Transverse colon (tissue), 4 donors: ENCODE results near the gene PTPRN2.

ENCODE experiments used
- CTCF ChIP-seq, 5 experiments: fragments of 200-600 bp in 3 of 5; fragments of 450-650 bp in 2 of 5; sonication (generic) in 3 of 5; IDR thresholded peaks; 1 replicate in 2 of 5; 2 replicates in 3 of 5; pipeline ENCODE4 v1.5.1; 2016 to 2017; ENCODE audit warnings: antibody characterized with exemption in 5 of 5, inconsistent platforms in 3 of 5, mild to moderate bottlenecking in 2 of 5, moderate library complexity in 1 of 5
- POLR2AphosphoS5 ChIP-seq, 3 donors: sonication (generic); formaldehyde crosslinking; IDR thresholded peaks; one replicate each; pipeline ENCODE4 v1.6.1; 2016; ENCODE audit warnings: antibody characterized with exemption in 3 of 3

GRCh38 chr7:158618745-158619140, 31.1 kb upstream of the PTPRN2 start:
- TF ChIP-seq CTCF (IDR thresholded peaks at IDR 0.05) (no peak), POLR2AphosphoS5 (IDR thresholded peaks at IDR 0.05) (no peak)
